ENCODE results near the gene PBX4.

DNA sequence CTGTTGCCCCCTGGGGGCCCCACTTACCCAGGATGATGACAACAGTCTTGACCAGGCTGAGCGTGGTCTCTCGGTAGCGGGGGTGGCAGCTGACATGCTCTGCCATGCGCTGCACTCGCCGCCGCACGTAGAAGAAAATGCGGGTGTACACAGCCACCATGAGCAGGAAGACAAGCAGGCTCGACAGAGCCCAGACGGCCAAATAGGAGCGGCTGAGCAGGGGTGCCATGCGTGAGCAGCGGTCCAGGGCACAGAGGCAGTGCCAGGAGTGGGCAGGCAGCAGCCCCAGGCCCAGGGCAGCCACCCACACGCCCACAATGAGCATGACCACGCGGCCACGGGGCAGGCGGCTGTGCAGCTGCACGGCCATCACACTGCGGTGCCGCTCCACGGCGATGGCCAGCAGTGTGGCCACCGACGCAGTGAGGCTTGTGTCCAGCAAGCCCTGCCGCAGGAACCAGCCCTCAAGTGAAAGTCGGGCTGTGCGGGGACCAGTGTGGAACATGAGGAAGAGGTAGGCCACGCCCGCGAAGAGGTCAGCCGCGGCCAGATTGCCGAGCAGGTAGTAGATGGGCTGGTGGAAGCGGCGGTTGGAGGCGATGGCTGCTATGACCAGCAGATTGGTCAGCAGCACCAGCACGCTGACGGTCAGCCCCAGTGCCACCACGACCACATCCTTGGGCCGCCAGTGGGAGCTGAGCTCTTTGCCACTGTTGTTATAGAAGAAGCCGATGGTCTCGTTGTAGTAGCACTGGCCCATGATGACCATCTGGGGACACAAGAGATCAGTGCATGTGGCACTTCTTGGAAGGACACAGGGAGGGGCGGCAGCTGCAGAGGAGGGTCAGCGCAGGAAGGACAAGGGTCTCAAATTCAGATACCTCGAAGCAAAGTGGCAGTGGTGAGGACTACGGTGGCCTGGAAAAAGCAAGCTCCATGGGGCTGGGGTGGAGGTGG lies 8.3 kb upstream of the PBX4 start:
- TF ChIP-seq GATA2 (IDR thresholded peaks at IDR 0.05; ENCODE audit: low read depth, low read length) (no peak), GATA3 (IDR thresholded peaks at IDR 0.05; ENCODE audit: low read depth, low read length) (no peak)

Data from SH-SY5Y (cell line).